Measurements from ENCODE around the gene TGFBR3. TPM values are rescaled to one million over a fixed set of nuclear protein-coding genes. Genes with fewer than 3 reads are reported as not detected.
A peak's percentile ranks its signal among the peaks of the same experiment; 100 is the strongest.

Gene TGFBR3
- total and polyA plus RNA-seq, 9 donors, result 92.4 to 442 (median 165) TPM

- no peaks in the 10 kb centered on the region for H3K36me3 ChIP-seq
- peaks cover 9% of the 10 kb centered on the region for H3K4me1 ChIP-seq (ENCODE audit: insufficient read depth)
- H3K9me3 ChIP-seq, result no peaks in the 10 kb centered on the region
- H3K27ac ChIP-seq, result no peak overlapping the region
- TF ChIP-seq CTCF (IDR thresholded peaks at IDR 0.05) (no peak), EP300 (IDR thresholded peaks at IDR 0.05) (no peak), POLR2A (IDR thresholded peaks at IDR 0.05) (no peak)
- no peak overlapping the region for H3K4me3 ChIP-seq
- H3K27me3 ChIP-seq, result no peaks in the 10 kb centered on the region
- 72 to 82% (median 80%) methylated on average over 5 of the region's 5 CpGs for WGBS, 3 donors
- DNase-seq, result no peak
- intact Hi-C loops (cut with DNase I), result no loop called here
Observed at GRCh38 chr1:91655912-91656449, 230.0 kb downstream of the TGFBR3 start.

GRCh38 chr1:91653183-91653582, 232.8 kb downstream of the TGFBR3 start:
- Histone ChIP-seq H3K9me3 (no peaks in the 10 kb centered on the region), H3K4me3 (no peak overlapping the region), H3K27ac (no peak overlapping the region), H3K27me3 (no peaks in the 10 kb centered on the region), H3K4me1 (ENCODE audit: insufficient read depth) (peaks cover 10% of the 10 kb centered on the region), H3K36me3 (no peaks in the 10 kb centered on the region)
- intact Hi-C loops (cut with DNase I), result no loop called here
- DNase-seq, result no peak
- WGBS, 3 donors, result 94 to 98% (median 98%) methylated on average over 1 of the region's 1 CpG
- TF ChIP-seq POLR2A (IDR thresholded peaks at IDR 0.05) (no peak), EP300 (IDR thresholded peaks at IDR 0.05) (no peak), CTCF (IDR thresholded peaks at IDR 0.05) (no peak)

- intact Hi-C loops (cut with DNase I), result loop anchor here in 1 of 4 donors (2.0 kb wide), 1 partner anchor 75 kb away; no protein-coding TSS in a partner anchor
- H3K27me3 ChIP-seq, result no peaks in the 10 kb centered on the region
- H3K36me3 ChIP-seq, result no peaks in the 10 kb centered on the region
- TF ChIP-seq POLR2A (IDR thresholded peaks at IDR 0.05), result no peak
- peak in 2 of 3 donors; percentile 1 to 23 for TF ChIP-seq CTCF (IDR thresholded peaks at IDR 0.05)
- TF ChIP-seq EP300 (IDR thresholded peaks at IDR 0.05), result no peak
- H3K27ac ChIP-seq, result peak overlapping the region; percentile 90 to 92
- peak; percentile 82 to 88 (median 86) for DNase-seq
- 1 to 13% (median 5%) methylated on average over 5 of the region's 5 CpGs for WGBS, 3 donors
- no peaks in the 10 kb centered on the region for H3K9me3 ChIP-seq
- H3K4me3 ChIP-seq, result no peak overlapping the region
- H3K4me1 ChIP-seq (ENCODE audit: insufficient read depth), result peaks cover 10% of the 10 kb centered on the region
Observed at GRCh38 chr1:91651661-91652071, 234.3 kb downstream of the TGFBR3 start.

GRCh38 chr1:91651243-91651642, 234.7 kb downstream of the TGFBR3 start:
- H3K27ac ChIP-seq, result peak overlapping the region; percentile 90 to 92
- no peaks in the 10 kb centered on the region for H3K9me3 ChIP-seq
- WGBS, 3 donors, result 26 to 47% (median 46%) methylated on average over 4 of the region's 4 CpGs
- H3K4me3 ChIP-seq, result no peak overlapping the region
- DNase-seq, result no peak
- no peaks in the 10 kb centered on the region for H3K36me3 ChIP-seq
- no peaks in the 10 kb centered on the region for H3K27me3 ChIP-seq
- H3K4me1 ChIP-seq (ENCODE audit: insufficient read depth), result peaks cover 10% of the 10 kb centered on the region
- intact Hi-C loops (cut with DNase I), result loop anchor here in 1 of 4 donors (2.0 kb wide), 1 partner anchor 76 kb away; no protein-coding TSS in a partner anchor
- TF ChIP-seq CTCF (IDR thresholded peaks at IDR 0.05) (peak in 1 of 3 donors; percentile 34), POLR2A (IDR thresholded peaks at IDR 0.05) (no peak)
